CD4-positive, alpha-beta T cell treated with Interleukin-1 beta for 1 hour (primary cell): Measurements from ENCODE around the gene IRF2.
"Not testable (repeated sequence)": the region's sequence is repeated elsewhere in the genome, so short reads cannot be mapped to it uniquely, and the experiment has no call there.

Source experiments
- DNase-seq, 2 donors: peaks; one replicate each; pipeline ENCODE4 v3.0.0-alpha.2; 2020 to 2022

Gene IRF2

DNA sequence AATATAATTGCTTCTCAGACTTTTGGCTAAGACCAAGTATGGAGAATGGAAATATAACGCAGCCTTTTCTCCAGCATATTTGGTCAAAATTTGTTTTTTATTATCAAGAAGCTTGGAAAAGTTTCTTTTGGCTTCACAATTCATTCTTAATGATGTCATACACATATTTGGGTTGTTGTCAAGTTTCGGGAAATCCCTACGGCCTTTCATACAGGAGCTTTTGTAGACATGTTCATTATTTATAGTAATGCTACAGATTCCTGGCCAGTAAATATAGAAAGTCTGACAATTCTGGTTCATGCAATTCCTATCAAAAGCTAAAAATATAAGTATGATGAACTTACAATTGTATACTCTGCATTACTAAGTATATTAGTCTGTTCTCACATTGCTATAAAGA is 112.9 kb downstream of the IRF2 start:
- DNase-seq = no peak

DNA sequence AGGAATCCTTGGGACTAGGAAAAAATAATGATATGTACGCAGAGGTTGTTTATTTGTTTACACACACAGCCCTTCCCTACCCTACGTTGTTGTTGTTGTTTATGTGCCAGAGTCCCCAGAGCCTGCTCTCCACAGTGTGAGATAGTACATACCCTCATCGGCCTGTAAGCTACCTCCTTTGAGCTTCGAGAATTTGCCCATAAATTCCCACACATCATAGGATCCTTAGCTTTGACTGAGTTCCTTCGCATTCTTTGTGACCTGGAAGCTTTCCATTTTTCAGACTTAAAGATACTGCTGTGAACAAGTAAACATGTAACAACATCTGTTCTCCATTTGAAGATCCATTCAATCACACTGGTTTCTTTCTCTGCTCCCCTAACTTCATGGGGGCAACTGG is 114.5 kb downstream of the IRF2 start:
- DNase-seq = no peak

DNA sequence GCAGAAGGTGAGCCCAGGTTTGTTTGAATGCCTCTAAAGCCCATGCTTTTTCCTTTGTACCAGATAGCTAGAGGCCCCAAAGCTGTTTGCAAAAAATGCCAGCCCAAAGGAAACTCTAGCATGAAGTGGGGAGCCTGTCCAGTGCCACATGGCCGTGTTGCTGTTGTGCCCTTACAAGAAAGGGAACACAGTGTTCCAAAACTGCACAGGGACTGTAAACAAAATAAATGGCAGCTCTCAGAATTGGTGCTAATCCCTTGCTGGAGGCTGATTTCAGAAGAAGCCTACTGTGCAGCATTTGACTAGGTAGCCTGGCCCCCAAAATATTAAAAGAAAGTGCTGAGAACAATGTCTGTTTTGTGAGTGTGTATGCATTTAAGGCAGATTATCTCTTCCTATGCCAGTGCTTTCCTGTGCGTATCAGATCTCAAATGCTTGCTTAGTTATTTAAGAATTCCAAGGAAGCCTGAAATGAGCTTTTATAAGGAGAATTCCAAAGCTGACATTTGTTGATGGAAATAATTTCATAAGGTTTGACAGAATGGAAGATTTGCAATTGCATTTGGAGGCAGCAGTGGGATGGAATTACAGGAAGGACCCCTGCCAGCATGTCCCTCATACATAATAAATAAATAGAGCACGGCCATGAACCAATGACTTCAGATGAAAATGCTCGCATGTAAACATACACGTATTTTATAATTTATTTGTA is 115.7 kb downstream of the IRF2 start:
- DNase-seq = no peak

DNA sequence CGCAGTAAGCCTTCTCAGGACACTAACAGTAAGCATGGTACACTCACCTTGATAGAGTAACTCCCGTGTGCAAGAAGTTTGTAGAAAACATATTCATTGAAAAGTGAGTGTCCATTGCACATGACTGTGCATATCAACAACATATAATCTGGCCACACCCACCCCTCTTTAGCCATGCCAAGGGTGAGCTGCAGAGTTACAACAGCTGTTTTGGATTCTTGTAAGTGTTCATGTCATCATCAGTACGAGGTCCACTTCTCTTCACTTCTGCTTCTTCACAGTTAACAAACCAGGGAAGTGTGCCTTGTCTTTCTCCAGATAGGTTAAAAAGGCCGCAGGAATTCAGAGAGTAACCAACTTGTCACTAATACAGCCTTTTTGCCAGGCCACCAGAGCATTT is 116.6 kb downstream of the IRF2 start:
- DNase-seq = no peak

DNA sequence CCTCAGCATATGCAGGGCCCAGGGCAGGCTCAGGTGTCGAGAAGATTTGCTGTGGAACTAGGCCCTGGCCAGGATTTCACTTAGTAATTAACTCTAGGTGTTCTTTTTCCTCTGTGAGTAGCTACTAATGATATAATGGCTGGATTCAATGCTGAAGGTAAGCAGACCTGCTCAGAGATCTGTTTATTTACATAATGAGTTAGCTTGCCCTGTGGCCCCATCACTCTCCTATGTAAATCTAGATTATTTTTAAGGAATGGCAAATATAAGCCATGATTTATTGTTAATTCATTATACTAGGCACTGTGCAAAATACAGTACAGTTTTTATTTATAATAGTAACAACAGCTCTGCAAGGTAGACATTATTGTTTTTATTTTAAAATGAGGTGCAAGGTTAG is 117.2 kb downstream of the IRF2 start:
- no peak for DNase-seq

DNA sequence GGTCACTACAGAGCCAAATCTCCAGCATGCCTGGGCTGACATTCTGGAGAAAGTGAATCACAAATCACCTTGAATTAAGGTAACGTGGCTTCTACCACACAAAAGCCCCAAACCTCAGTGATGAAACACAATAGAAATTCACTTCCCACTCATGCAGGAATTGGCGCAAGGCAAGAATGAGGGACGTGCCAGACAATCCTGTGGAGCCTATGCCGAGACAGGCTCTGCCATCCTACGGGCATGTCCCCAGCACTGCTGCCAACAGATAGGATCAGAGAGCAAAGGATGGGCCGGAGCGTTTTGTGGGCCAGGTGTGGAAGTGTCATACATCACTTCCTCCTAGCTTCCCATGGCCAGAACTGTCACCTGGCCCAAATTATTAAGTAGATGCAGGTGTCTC is 118.0 kb downstream of the IRF2 start:
- no peak for DNase-seq

DNA sequence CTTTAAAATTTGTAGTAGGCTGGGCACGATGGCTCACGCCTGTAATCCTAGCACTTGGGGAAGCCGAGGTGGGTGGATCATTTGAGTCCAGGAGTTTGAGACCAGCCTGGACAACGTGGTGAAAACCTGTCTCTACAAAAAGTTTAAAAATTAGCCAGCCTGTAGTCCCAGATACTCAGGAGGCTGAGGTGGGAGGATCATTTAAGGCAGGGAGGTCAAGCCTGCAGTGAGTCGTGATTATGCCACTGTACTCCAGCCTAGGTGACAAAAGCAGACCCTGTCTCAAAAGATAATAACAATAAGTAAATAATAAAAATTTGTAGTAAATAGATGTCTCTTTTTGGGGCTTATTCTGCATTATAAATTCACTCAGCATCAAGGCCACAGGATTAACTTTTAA is 118.5 kb downstream of the IRF2 start:
- DNase-seq = no peak

DNA sequence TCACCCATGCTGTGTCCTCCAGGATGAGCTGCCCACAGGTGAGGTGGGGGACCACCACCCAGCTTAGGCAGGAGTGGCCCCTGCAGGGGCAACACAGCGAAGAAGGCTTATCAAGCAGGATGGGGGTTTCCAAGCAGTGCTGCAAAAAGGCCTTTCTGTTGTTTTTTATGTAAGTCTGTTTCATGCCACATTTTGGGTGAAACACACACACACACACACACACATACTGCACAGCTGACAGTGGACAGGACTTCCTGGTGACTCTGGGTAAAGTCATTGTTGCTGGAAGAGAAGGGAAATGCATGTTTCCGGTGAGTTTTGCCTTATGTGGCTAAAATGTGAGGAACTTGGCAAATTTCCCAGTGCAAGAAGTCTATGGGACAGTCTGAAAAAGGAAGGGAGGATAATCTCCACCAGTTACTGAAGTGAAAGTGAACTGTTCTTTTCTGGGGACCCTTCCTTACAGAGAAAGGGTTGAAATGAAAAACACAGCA is 119.2 kb downstream of the IRF2 start:
- DNase-seq = peak; percentile 37 to 69

DNA sequence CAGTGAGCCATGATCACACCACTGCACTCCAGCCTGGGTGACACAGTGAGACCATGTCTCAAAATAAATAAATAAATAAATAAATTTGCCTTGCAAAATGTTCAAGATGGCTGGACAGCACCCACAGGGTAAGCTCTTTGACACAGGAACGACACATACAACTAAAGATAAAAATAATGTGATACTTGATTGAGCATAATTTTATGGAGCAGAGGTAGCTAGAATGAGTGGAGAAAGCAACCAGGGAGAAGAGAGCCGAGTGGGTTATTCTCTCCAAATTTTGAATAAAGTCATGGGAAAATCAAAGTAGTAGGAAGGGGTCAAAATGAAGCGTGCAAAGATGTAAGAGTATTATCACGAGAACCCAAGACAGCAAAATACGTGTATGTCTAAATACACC is 121.5 kb downstream of the IRF2 start:
- DNase-seq = no peak

DNA sequence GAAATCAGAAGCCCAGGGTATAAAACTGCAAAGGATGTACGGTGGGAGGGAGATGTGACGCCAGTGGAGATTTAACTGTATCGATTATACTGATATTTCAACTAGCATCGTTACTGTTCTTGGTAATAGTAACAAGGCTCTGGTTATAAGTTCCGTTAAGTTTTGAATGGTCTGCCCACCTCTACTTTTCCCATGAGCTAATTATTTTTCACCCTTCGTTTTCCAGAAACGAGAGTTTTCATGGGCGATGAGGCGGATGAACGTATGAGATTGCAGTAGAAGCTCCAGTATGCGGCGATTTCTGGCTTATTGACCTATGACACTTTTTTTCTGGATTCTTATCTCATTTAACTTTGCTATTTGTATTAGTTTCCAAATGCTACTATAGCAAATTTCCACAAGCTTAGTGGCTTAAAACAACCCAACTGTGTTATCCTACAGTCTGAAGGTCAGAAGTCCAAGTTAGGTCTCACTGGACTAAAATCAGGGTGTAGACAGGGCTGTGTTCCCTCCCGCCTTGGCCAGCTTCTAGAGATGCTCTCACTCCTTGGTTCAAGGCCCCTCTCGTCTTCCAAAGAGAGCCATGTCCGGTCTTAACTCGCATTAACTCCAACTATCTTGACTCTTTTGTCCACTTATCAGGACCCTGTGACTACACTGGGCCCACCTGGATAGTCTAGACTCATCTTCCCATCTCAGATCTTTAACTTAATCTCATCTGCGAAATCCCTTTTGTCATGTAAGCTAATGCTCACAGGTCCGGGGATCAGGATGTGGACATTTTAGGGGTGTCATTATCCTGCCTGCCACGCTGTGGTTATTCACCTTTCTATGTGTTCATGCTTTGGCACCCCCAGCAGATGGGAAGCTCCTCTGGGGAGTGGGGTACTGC is 122.5 kb downstream of the IRF2 start:
- no peak for DNase-seq

DNA sequence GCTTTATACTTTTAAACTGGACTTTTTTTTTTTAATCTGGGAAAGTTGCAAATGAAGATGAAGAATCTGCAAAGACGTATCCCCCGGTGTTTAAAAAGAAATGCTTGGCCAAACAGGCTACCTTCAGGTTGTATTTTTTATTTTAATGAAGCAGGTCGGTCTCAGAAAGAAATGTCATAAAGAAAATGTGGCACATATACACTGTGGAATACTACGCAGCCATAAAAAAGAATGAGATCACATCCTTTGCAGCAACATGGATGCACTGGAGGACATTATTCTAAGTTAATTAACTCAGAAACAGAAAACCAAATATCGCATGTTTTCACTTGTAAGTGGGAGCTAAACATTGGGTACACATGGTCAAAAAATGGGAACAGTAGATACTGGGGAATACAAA is 123.4 kb downstream of the IRF2 start:
- no peak for DNase-seq

DNA sequence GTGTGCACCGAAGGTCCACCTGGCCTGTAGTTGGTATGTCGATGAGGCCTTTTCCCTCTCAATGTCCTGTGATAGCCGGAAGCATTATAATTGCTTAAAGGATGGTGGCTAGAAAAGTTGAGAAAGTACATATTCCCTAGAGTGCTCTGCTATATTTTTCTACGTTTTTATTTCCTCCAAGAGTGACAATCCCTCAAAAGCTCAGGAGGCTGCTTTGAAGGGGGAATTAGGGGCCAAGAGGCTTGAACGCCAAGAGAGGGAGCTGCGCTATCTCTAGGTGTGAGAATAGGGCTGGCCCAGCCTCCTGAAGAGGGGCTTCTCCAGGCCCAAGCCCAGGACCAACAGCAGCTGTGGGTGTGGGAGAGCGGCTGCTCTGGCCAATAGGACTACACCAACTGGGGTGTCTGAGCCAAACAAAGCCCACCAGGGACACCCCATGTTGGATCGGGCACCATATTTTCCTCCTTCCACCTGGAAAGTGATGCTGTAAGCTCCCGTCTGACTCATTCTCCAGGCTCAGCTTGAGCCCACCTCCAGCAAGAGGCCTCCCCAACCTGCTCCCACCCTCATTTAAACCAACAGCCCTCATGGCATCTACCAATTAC is 124.0 kb downstream of the IRF2 start:
- no peak for DNase-seq

DNA sequence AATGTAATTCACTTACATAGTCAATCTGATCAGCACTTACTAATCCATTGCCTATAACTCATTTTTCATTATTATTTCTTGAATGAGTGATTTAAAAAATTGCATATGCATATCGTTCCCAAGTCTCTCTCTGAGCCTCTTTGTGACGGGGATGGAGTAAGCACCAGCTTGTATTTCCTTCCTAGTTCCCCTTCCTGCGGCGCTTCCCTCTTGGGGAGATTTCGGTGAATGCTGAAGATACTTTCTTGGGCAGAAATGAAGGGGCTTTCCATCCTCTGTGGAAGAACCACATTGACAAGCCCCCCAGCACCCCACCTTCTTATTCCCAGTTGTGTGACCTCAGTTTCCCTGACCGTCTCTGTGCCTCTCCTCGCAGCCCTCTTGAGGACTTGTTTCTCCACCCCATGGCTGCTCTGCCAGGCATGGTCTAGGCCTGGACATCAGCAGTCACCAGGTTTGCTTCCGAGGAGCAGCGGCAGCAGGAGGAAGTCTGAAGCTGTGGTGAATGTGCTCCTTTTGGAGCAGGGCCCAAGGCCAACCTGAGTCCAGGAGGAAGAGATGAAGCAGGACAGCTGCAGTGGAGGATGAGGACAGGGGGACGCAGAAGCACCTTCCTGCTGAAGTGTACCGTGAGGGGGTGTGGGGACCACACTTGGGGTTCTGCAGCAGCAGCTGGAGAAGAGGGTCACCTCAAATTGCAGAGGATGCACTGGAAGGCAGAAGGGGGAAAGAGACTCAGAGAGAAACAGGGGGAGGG is 124.9 kb downstream of the IRF2 start:
- DNase-seq = no peak

DNA sequence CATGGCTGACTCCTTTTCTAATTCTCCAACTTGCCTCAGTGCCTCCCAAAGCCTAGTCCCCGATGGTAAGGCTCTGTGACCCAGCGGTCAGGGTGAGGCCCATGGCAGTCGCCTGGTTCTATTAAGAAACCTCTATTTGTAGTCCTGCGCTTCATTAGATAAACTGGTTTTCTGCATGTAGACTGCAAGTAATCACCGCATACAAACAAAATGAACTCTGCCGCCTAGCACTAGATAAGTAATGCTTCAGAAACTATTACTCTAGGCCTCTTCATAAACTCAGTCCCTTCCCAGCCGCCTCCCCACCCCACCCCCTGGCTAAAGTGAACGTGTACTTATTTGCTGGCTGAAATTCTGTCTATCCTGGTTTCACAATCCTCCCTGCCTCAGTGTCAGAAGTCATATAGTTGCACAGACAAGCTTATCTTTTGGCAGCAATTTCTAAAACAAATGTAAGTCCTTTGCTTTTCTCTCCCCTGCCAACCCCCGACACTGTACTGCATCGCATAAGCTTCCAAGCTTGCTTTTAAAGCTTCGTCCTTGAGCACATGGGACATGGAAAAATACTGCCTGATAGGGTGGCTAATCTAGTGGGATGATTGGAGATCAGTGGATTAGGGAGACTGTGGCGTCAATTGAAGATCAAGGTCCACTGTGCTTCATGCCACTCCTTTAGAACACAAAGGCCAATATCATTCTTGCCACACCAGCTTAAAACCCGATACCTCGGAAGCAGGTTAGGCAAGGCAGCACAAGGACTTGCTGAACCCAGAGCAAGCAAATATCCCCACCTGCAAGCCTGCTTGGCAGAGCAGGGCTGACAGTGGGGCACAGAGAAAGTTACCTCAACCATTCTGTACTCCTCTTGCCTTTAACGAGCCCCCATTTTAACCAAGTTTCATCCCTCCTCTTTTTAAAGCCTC is 125.8 kb downstream of the IRF2 start:
- no peak for DNase-seq

DNA sequence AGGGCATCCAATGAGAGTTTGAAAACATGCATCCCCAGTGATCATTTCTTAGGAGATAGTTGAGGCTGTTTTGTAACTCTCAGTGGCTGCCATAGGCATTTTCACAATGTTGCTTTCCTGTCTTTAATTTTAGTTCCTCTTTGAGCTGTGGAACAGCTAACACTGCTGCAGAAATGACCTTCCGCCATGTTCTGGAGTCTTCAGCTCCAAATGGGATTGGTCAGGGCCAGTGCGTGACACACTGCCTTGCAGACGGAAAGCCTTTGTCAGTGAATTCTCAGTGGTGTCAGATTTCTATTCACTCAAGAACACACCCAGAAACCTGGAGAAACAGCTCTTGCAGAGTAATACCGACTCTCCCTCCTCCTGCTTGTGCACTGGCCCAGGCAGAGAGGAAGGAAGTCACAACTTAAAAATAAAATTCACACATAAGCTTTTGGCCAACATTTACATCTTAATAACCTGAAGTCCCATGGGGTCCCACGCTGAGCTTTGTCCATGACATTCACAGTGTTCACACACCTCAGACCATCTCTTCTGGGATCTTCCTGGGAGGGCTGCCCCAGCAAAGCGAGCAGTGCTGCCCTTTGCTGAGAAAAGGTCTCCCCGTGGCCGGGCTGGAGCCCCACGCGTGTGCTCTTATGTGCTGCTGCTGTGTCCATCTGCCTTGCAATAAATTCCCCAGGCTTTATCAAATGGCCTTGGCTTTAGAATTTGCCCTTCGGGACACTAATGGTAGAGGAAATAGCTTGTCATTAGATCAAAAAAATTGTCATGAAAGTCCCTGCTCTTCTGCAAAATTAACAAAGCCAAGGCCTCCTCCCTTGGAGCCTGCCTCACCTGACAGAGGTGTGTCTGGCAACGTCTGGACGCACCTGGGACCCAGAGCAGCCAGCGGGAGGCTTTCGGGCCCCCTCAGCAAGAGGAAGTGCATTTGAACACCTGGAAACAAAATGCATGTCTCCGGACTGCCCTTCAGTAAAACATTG is 126.8 kb downstream of the IRF2 start:
- DNase-seq = peak in 1 of 2 donors; percentile 73

DNA sequence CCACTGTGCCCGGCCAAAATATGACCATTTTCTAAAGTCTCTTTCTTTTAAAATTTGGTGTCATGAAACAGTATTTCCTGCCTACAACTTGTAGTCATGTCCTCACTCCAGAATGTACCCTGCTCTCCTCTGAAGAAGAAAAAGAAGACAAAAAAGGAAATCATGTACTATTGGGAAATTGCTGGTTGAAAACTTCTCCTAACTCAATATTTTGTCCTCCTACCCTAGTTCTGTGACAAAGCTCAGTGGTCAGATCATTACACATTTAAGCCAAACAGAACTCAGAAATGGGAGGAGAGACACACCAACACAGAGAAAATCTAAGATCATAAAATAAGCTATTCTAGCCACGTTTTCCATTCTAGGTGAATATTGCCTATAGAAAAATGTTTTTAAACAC is 127.7 kb downstream of the IRF2 start:
- no peak for DNase-seq

DNA sequence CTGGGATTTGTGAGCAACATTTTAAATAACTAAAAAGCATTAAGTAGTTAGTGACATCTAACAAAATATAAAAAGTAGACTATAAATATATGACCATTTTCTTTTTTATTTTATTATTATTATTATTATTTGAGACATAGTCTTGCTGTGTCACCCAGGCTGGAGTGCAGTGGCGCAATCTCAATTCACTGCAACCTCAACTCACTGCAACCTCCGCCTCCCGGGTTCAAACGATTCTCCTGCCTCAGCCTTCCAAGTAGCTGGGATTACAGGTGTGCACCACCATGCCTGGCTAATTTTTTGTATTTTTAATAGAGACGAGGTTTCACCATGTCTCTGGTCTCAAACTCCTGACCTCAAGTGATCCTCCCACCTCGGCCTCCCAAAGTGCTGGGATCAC is 128.1 kb downstream of the IRF2 start:
- not testable (repeated sequence) for DNase-seq

DNA sequence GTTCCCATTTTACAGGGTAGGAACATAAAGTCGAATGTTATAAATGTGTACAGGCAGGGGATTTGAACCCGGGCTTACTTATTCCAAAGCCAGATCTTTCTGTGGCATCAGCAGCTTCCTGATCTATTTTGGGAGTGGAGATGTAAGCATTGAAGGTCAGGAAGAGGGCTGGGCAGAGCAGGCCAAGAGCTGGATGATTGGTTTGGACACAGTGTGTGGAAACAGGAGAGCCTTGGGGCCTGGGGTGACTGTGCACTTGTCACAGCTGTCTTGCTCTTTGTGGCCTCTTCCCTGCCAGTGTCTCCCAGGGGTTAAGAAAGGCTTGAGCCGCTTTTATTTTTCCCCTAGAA is 128.8 kb downstream of the IRF2 start:
- peak in 1 of 2 donors; percentile 52 for DNase-seq

DNA sequence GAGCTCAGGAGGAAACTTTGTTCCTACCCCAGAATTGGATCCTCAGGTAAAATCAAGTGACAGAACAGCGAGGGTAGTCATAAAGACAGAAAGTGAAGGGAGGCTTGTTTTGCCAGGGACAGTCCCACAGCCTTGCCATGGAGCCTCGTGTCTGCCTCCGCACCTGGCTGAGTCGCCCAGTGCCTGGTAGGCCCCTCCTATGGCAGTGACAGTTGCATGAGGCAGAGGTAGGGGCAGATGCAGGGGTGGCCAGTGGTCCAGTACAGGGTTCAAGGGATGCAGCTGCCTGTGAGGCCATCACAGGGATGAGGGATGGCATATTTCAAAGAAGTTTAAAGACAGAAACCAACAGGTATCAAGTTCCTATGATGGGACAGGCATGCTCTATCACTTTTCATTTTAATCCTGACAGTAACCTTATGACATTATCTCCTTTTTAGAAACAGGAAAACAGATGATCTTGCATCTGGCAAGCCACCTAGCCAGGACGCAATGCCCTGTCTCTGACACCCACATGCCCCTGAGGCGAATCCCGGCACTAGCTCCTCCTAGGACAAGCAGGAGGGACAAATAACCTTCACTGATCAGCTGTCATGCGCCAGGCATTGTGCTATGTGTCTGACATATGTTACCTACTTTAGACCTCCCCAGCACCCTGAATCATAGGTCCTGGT is 129.3 kb downstream of the IRF2 start:
- no peak for DNase-seq

DNA sequence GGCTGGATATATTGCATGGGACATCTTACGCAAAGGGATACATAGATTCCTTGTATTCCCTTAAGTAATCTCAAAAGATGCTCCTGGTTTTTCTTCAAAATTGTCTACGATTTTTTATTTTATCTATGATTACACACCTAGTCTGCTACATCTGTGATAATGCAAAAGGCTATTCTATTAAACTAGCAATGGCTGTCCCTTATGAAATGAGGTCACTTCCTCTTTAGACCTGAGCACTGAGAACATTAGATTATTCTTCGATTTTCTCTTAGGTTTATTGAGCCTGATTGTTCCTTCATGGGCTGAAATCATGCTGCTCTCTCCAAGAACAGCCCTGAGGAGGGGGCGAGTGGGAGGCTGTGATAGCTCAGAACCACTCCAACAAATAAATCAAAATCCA is 129.9 kb downstream of the IRF2 start:
- DNase-seq = no peak
